Activated T-cell treated with anti-CD3 and anti-CD28 coated beads, Interleukin-2, amount 50 U/mL, for 4 hours (primary cell): ENCODE data around the gene SERINC1. TPM values are rescaled to one million over a fixed set of nuclear protein-coding genes. Genes with fewer than 3 reads are reported as not detected.
A peak's percentile ranks its signal among the peaks of the same experiment; 100 is the strongest.

Experiments used
- ATAC-seq, 2 donors: fragments of 200-7000 bp; cut with Tn5 transposase; one replicate each; pipeline ENCODE4 v1.10.0; 2021
- DNase-seq: peaks from one replicate; pipeline ENCODE4 v3.0.0-alpha.2; 2020
- H3K27me3 Mint-ChIP-seq: one replicate; pipeline ENCODE4 v1.8.0; 2021; ENCODE audit warnings: low read depth, mixed read lengths
- H3K36me3 Mint-ChIP-seq: one replicate; pipeline ENCODE4 v1.8.0; 2022; ENCODE audit warnings: mixed read lengths; ENCODE audit not compliant: insufficient read depth
- H3K4me1 Mint-ChIP-seq: one replicate; pipeline ENCODE4 v1.8.0; 2021; ENCODE audit warnings: low read depth, mixed read lengths
- H3K4me3 Mint-ChIP-seq: one replicate; pipeline ENCODE4 v1.8.0; 2021; ENCODE audit warnings: mild to moderate bottlenecking, moderate library complexity, mixed read lengths
- H3K9me3 Mint-ChIP-seq: one replicate; pipeline ENCODE4 v1.8.0; 2021; ENCODE audit warnings: mixed read lengths
- total RNA-seq, 3 donors: library from RNA; stranded (reverse); gene quantifications; one replicate each; pipeline ENCODE4 v1.2.1, GENCODE V29; 2021

Gene SERINC1
- total RNA-seq, 3 donors from 2014 or later, result 40.0 to 56.8 (median 46.7) TPM

GRCh38 chr6:122422003-122422402 is 49.6 kb downstream of the SERINC1 start:
- Mint-ChIP-seq H3K36me3 (peaks cover 41% of the 10 kb centered on the region), H3K27me3 (no peaks in the 10 kb centered on the region), H3K9me3 (no peaks in the 10 kb centered on the region), H3K4me3 (no peak overlapping the region), H3K4me1 (peaks cover 2% of the 10 kb centered on the region)
- no peak for DNase-seq
- no peak for ATAC-seq

GRCh38 chr6:122416825-122417224 is 54.8 kb downstream of the SERINC1 start:
- H3K27me3 Mint-ChIP-seq, result no peaks in the 10 kb centered on the region
- no peak overlapping the region for H3K4me3 Mint-ChIP-seq
- H3K4me1 Mint-ChIP-seq, result peaks cover 8% of the 10 kb centered on the region
- no peaks in the 10 kb centered on the region for H3K9me3 Mint-ChIP-seq
- no peak for ATAC-seq
- no peak for DNase-seq
- H3K36me3 Mint-ChIP-seq, result peaks cover 32% of the 10 kb centered on the region

GRCh38 chr6:122412001-122412400 is 59.6 kb downstream of the SERINC1 start:
- no peaks in the 10 kb centered on the region for H3K27me3 Mint-ChIP-seq

GRCh38 chr6:122408702-122409458 is 62.7 kb downstream of the SERINC1 start:
- Mint-ChIP-seq H3K36me3 (peaks cover 21% of the 10 kb centered on the region), H3K9me3 (no peaks in the 10 kb centered on the region), H3K4me1 (peaks cover 73% of the 10 kb centered on the region), H3K27me3 (no peaks in the 10 kb centered on the region), H3K4me3 (peak overlapping the region; percentile 75)
- peak in 1 of 2 donors; percentile 56 for ATAC-seq
- DNase-seq, result no peak

More at GRCh38 chr6:122412001-122412400, 59.6 kb downstream of the SERINC1 start:
- Mint-ChIP-seq H3K36me3 (peaks cover 32% of the 10 kb centered on the region), H3K4me3 (no peak overlapping the region), H3K4me1 (peaks cover 50% of the 10 kb centered on the region), H3K9me3 (no peaks in the 10 kb centered on the region)
- no peak for DNase-seq
- ATAC-seq, result no peak

- Mint-ChIP-seq H3K4me3 (peak overlapping the region; percentile 75), H3K9me3 (no peaks in the 10 kb centered on the region), H3K4me1 (peaks cover 76% of the 10 kb centered on the region), H3K27me3 (no peaks in the 10 kb centered on the region), H3K36me3 (peaks cover 16% of the 10 kb centered on the region)
- DNase-seq (no peak), ATAC-seq (no peak)
These were observed 63.4 kb downstream of the SERINC1 start for GRCh38 chr6:122408240-122408639.

- Mint-ChIP-seq H3K4me3 (no peak overlapping the region), H3K4me1 (peaks cover 76% of the 10 kb centered on the region), H3K9me3 (no peaks in the 10 kb centered on the region), H3K27me3 (no peaks in the 10 kb centered on the region), H3K36me3 (peaks cover 15% of the 10 kb centered on the region)
- ATAC-seq (no peak), DNase-seq (no peak)
These were observed 63.9 kb downstream of the SERINC1 start for GRCh38 chr6:122407712-122408111.

- Mint-ChIP-seq H3K4me3 (no peak overlapping the region), H3K4me1 (peaks cover 78% of the 10 kb centered on the region), H3K36me3 (peaks cover 6% of the 10 kb centered on the region), H3K27me3 (no peaks in the 10 kb centered on the region), H3K9me3 (no peaks in the 10 kb centered on the region)
- DNase-seq (no peak), ATAC-seq (no peak)
These were observed 65.4 kb downstream of the SERINC1 start for GRCh38 chr6:122406187-122406586.

- DNase-seq, result no peak
- peaks cover 79% of the 10 kb centered on the region for H3K4me1 Mint-ChIP-seq
- no peak overlapping the region for H3K4me3 Mint-ChIP-seq
- H3K36me3 Mint-ChIP-seq, result peaks cover 4% of the 10 kb centered on the region
- H3K9me3 Mint-ChIP-seq, result no peaks in the 10 kb centered on the region
- H3K27me3 Mint-ChIP-seq, result no peaks in the 10 kb centered on the region
- ATAC-seq, result no peak
These were observed 66.2 kb downstream of the SERINC1 start for GRCh38 chr6:122405417-122405816.

- DNase-seq, result no peak
- Mint-ChIP-seq H3K4me3 (no peak overlapping the region), H3K36me3 (peaks cover 4% of the 10 kb centered on the region), H3K4me1 (peaks cover 73% of the 10 kb centered on the region), H3K27me3 (no peaks in the 10 kb centered on the region), H3K9me3 (no peaks in the 10 kb centered on the region)
- no peak for ATAC-seq
These were observed 67.2 kb downstream of the SERINC1 start for GRCh38 chr6:122404444-122404843.

- DNase-seq (no peak), ATAC-seq (no peak)
- Mint-ChIP-seq H3K9me3 (no peaks in the 10 kb centered on the region), H3K36me3 (peaks cover 2% of the 10 kb centered on the region), H3K4me3 (peak overlapping the region; percentile 96), H3K4me1 (peaks cover 44% of the 10 kb centered on the region), H3K27me3 (no peaks in the 10 kb centered on the region)
These were observed 70.5 kb downstream of the SERINC1 start for GRCh38 chr6:122401104-122401503.

- DNase-seq (no peak), ATAC-seq (no peak)
- H3K9me3 Mint-ChIP-seq, result no peaks in the 10 kb centered on the region
- no peaks in the 10 kb centered on the region for H3K27me3 Mint-ChIP-seq
- no peaks in the 10 kb centered on the region for H3K36me3 Mint-ChIP-seq
- H3K4me3 Mint-ChIP-seq, result peak overlapping the region; percentile 96
- peaks cover 38% of the 10 kb centered on the region for H3K4me1 Mint-ChIP-seq
These were observed 71.0 kb downstream of the SERINC1 start for GRCh38 chr6:122400462-122401089.

GRCh38 chr6:122400121-122400450 is 71.5 kb downstream of the SERINC1 start:
- no peaks in the 10 kb centered on the region for H3K36me3 Mint-ChIP-seq
- peak overlapping the region; percentile 96 for H3K4me3 Mint-ChIP-seq
- H3K27me3 Mint-ChIP-seq, result no peaks in the 10 kb centered on the region
- peaks cover 37% of the 10 kb centered on the region for H3K4me1 Mint-ChIP-seq
- ATAC-seq, result no peak
- DNase-seq, result no peak
- H3K9me3 Mint-ChIP-seq, result no peaks in the 10 kb centered on the region

GRCh38 chr6:122399348-122400120 is 72.1 kb downstream of the SERINC1 start, which contains the start of gene HSF2:
Gene HSF2, plus strand, starts transcription at chr6:122399652. Its CDS starts 86 bp downstream, at chr6:122399738.
- Mint-ChIP-seq H3K4me1 (peaks cover 33% of the 10 kb centered on the region), H3K9me3 (no peaks in the 10 kb centered on the region), H3K27me3 (no peaks in the 10 kb centered on the region), H3K36me3 (no peaks in the 10 kb centered on the region), H3K4me3 (peak within 1 kb of the TSS; percentile 96)
- ATAC-seq (peak; percentile 96 to 97), DNase-seq (peak; percentile 89)

GRCh38 chr6:122399055-122399347 is 72.6 kb downstream of the SERINC1 start:
- ATAC-seq, result no peak

More at GRCh38 chr6:122399055-122399347, 72.6 kb downstream of the SERINC1 start:
- peak overlapping the region; percentile 96 for H3K4me3 Mint-ChIP-seq
- H3K4me1 Mint-ChIP-seq, result peaks cover 29% of the 10 kb centered on the region
- no peaks in the 10 kb centered on the region for H3K9me3 Mint-ChIP-seq
- no peaks in the 10 kb centered on the region for H3K36me3 Mint-ChIP-seq
- no peak for DNase-seq
- H3K27me3 Mint-ChIP-seq, result no peaks in the 10 kb centered on the region
